K562 (cell line): ENCODE measurements around the gene MACF1. TPM values are rescaled to one million over a fixed set of nuclear protein-coding genes. Genes with fewer than 3 reads are reported as not detected.
A peak's percentile ranks its signal among the peaks of the same experiment; 100 is the strongest.
"Not testable (repeated sequence)": the region's sequence is repeated elsewhere in the genome, so short reads cannot be mapped to it uniquely, and the experiment has no call there.

Experiments
- ATAC-seq: fragments of 200-7000 bp; cut with Tn5 transposase; 3 replicates; pipeline ENCODE4 v1.9.1; 2020; ENCODE audit warnings: moderate library complexity
- BruUV-seq: library from RNA; stranded (reverse); fragments of 400-500 nt; replicated peaks from 2 replicates; lab custom pipeline; 2021; lab: Mats Ljungman, UMichigan
- CTCF ChIA-PET: fragments of 300-600 bp; formaldehyde crosslinking; extraction: SDS; loops from one replicate; lab custom pipeline; 2021; ENCODE audit warnings: low intra/inter-chr PET ratio; lab: Yijun Ruan, JAX
- POLR2A ChIA-PET: fragments of 300-600, 350-650 bp; sonication (Branson Sonifier 250); formaldehyde crosslinking; extraction: SDS; loops from one replicate; lab custom pipeline; 2021; ENCODE audit warnings: antibody characterized with exemption, inconsistent platforms; lab: Yijun Ruan, JAX
- DNase-seq, 4 experiments: peaks; one replicate each; pipeline versions ENCODE4 v3.0.0 to v3.0.0-alpha.2; 2011 to 2018; ENCODE audit warnings: low spot score in 3 of 4, mixed read lengths in 3 of 4; ENCODE audit errors: extremely low read depth in 1 of 4
- FAIRE-seq: peaks from 2 replicates; lab custom pipeline; 2011; peaks lifted over from hg19 to GRCh38; lab: Jason Lieb, UNC
- H2AFZ ChIP-seq: 2 replicates; pipeline ENCODE4 v1.6.0; 2011; ENCODE audit warnings: low read depth, low read length, control low read depth, inconsistent platforms
- H3K27ac ChIP-seq: fragments of 200-600 bp; 3 replicates; pipeline ENCODE4 v1.8.0; 2011; ENCODE audit warnings: low read depth, mild to moderate bottlenecking, control low read depth, inconsistent platforms, low read length, moderate library complexity, mixed read lengths; ENCODE audit errors: extremely low read depth
- H3K27me3 ChIP-seq, 2 experiments: fragments of 300-600 bp in 1 of 2; 2 replicates in 1 of 2; 3 replicates in 1 of 2; pipeline versions ENCODE4 v1.6.0 to v1.8.0; 2011; ENCODE audit warnings: inconsistent platforms in 2 of 2, low read length in 2 of 2, mild to moderate bottlenecking in 1 of 2, mixed read lengths in 1 of 2, moderate library complexity in 1 of 2; ENCODE audit not compliant: control insufficient read depth in 2 of 2, insufficient read depth in 2 of 2
- H3K36me3 ChIP-seq: fragments of 300-600 bp; 3 replicates; pipeline ENCODE4 v1.8.0; 2011; ENCODE audit warnings: mild to moderate bottlenecking, low read length, inconsistent platforms; ENCODE audit not compliant: control insufficient read depth, insufficient read depth
- H3K4me1 ChIP-seq, 2 experiments: fragments of 200-600 bp in 1 of 2; replicated peaks in 1 of 2; 2 replicates in 1 of 2; 3 replicates in 1 of 2; pipeline versions ENCODE4 v1.5.1 to v1.8.0; 2011; ENCODE audit warnings: inconsistent platforms in 2 of 2, low read length in 2 of 2, mild to moderate bottlenecking in 1 of 2, mixed read lengths in 1 of 2, moderate library complexity in 1 of 2; ENCODE audit not compliant: control insufficient read depth in 2 of 2, insufficient read depth in 2 of 2
- H3K4me2 ChIP-seq: 2 replicates; pipeline ENCODE4 v1.6.1; 2011; ENCODE audit warnings: low read length, control low read depth, inconsistent platforms, mixed read lengths; ENCODE audit not compliant: insufficient read depth
- H3K4me3 ChIP-seq: fragments of 200-600 bp; sonication (generic), shearing (Covaris generic); 2 replicates; pipeline ENCODE4 v1.5.1; 2016; ENCODE audit warnings: control low read depth, inconsistent platforms
- H3K79me2 ChIP-seq: fragments of 200-600 bp; 3 replicates; pipeline ENCODE4 v1.8.0; 2011; ENCODE audit warnings: low read length, inconsistent platforms; ENCODE audit not compliant: control insufficient read depth, insufficient read depth
- H3K9ac ChIP-seq, 2 experiments: 2 replicates each; pipeline versions ENCODE4 v1.6.0 to v1.6.1; 2011; ENCODE audit warnings: low read depth in 2 of 2, low read length in 2 of 2, control low read depth in 1 of 2, inconsistent platforms in 1 of 2, mild to moderate bottlenecking in 1 of 2, mixed read lengths in 1 of 2; ENCODE audit not compliant: insufficient read depth in 1 of 2
- H3K9me1 ChIP-seq: one replicate; pipeline ENCODE4 v1.6.0; 2011; ENCODE audit warnings: inconsistent platforms, mild to moderate bottlenecking, low read length, moderate library complexity; ENCODE audit not compliant: control insufficient read depth, insufficient read depth
- H3K9me3 ChIP-seq: replicated peaks from 2 replicates; pipeline ENCODE4 v1.5.1; 2011; ENCODE audit warnings: low read depth, low read length, inconsistent platforms; ENCODE audit not compliant: control insufficient read depth, insufficient read depth
- H4K20me1 ChIP-seq: replicated peaks from 2 replicates; pipeline ENCODE4 v1.6.1; 2011; ENCODE audit warnings: low read length, inconsistent platforms, mixed read lengths; ENCODE audit not compliant: control insufficient read depth, insufficient read depth
- ARNT ChIP-seq, 2 experiments: fragments of 450-650 bp; IDR thresholded peaks; 2 replicates each; pipeline ENCODE4 v1.6.1; 2016; ENCODE audit warnings: mild to moderate bottlenecking in 1 of 2
- CHD2 ChIP-seq: IDR thresholded peaks from 2 replicates; pipeline ENCODE4 v1.6.1; 2011; ENCODE audit warnings: low read depth, low read length
- CREB3L1 ChIP-seq: fragments of 450-650 bp; IDR thresholded peaks from 2 replicates; pipeline ENCODE4 v1.6.1; 2014; ENCODE audit warnings: low read depth, mild to moderate bottlenecking, moderate library complexity, borderline replicate concordance
- ELF1 ChIP-seq: fragments of 200-800 bp; sonication (Bioruptor generic); IDR thresholded peaks from 2 replicates; pipeline ENCODE4 v1.6.1; 2016; ENCODE audit warnings: missing genetic modification characterization, missing compliant biosample characterization
- ELK3 ChIP-seq: fragments of 450-650 bp; formaldehyde crosslinking; IDR thresholded peaks from 2 replicates; pipeline ENCODE4 v1.4.0; 2020; ENCODE audit warnings: mild to moderate bottlenecking
- GATAD2B ChIP-seq: fragments of 450-650 bp; IDR thresholded peaks from 2 replicates; pipeline ENCODE4 v1.6.1; 2017; ENCODE audit warnings: mild to moderate bottlenecking, borderline replicate concordance
- HDAC2 ChIP-seq: fragments of 450-650 bp; IDR thresholded peaks from 2 replicates; pipeline ENCODE4 v1.6.1; 2016; ENCODE audit warnings: mild to moderate bottlenecking
- MTF1 ChIP-seq: fragments of 250-450 bp; sonication (Bioruptor Pico); IDR thresholded peaks from 2 replicates; pipeline ENCODE4 v1.9.0; 2021; ENCODE audit warnings: moderate library complexity, mild to moderate bottlenecking, inconsistent platforms, borderline replicate concordance
- NR0B1 ChIP-seq: fragments of 450-650 bp; IDR thresholded peaks from one replicate; pipeline ENCODE4 v1.6.1; 2018; ENCODE audit warnings: mild to moderate bottlenecking, moderate library complexity; ENCODE audit not compliant: partially characterized antibody
- NRF1 ChIP-seq, 2 experiments: fragments of 450-650 bp; IDR thresholded peaks in 1 of 2; conservative IDR thresholded peaks in 1 of 2; 2 replicates each; pipeline ENCODE4 v1.6.1; 2014; ENCODE audit warnings: mild to moderate bottlenecking in 2 of 2
- PCBP1 ChIP-seq: fragments of 200-400 bp; formaldehyde crosslinking; IDR thresholded peaks from 2 replicates; pipeline ENCODE4 v1.6.1; 2018; ENCODE audit warnings: mild to moderate bottlenecking, low read depth, low read length; ENCODE audit not compliant: poor library complexity, severe bottlenecking
- SMAD4 ChIP-seq: fragments of 250-450 bp; sonication (Bioruptor Pico); conservative IDR thresholded peaks from 2 replicates; pipeline ENCODE4 v1.8.0; 2021; ENCODE audit warnings: inconsistent platforms, mild to moderate bottlenecking, moderate library complexity
- WHSC1 ChIP-seq: IDR thresholded peaks from one replicate; pipeline ENCODE4 v1.6.1; 2012; ENCODE audit warnings: low read length, control low read depth, inconsistent platforms
- WGBS: fragments of 100-300 bp; shearing (Covaris generic); methylation state at CpG from one replicate; pipeline ENCODE4 v1.1.6; 2016; ENCODE audit warnings: low coverage, mixed read lengths; ENCODE audit not compliant: insufficient coverage; ENCODE audit errors: missing lambda C conversion rate; 5-methylcytosine and 5-hydroxymethylcytosine counted together
- in situ Hi-C: fragments of 300-500 bp; cut with MboI; formaldehyde crosslinking; loops from 4 replicates; pipeline ENCODE4 v1.15.0; 2018; ENCODE audit warnings: inconsistent platforms, mixed read lengths
- intact Hi-C: fragments of 100-400 bp; cut with micrococcal nuclease; formaldehyde crosslinking; loops from 2 replicates; pipeline ENCODE4 v1.14.2; 2022
- polyA plus RNA-seq, 8 experiments: library from polyadenylated mRNA; depleted of rRNA in 4 of 8; stranded (reverse) in 5 of 8; unstranded in 3 of 8; fragments of >200 nt; fragmentation: Nextera tagmentation in 2 of 8; fragmentation: Illumina TruSeq in 1 of 8; extraction: Ambion mirVana in 2 of 8; extraction: Trizol in 1 of 8; gene quantifications; 2 replicates each; pipeline versions ENCODE4 v1.2.1 to v1.2.3, GENCODE V29; 2011 to 2014; ENCODE audit warnings: inconsistent platforms in 1 of 8, missing spikeins in 1 of 8
- total RNA-seq, 7 experiments: library from RNA; depleted of rRNA in 6 of 7; stranded (reverse); fragments of >200 nt in 6 of 7; fragmentation: Illumina TruSeq in 2 of 7; extraction: Trizol in 2 of 7; gene quantifications; 2 replicates each; pipeline versions ENCODE4 v1.2.1 to v1.2.3, GENCODE V29; 2011 to 2021; ENCODE audit warnings: low replicate concordance in 1 of 7

The MACF1 gene
- total and polyA plus RNA-seq, 9 of the 15 experiments (the other 6 are each of a cell fraction or from before 2014, with no cell fraction given) = 13.2 to 232 (median 112) TPM

- TF ChIP-seq ELF1 (tag) (no peak), PCBP1 (peak; percentile 37), CREB3L1 (0 out of 2 replicates have a peak, but pooled peaks have one; percentile 17), NR0B1 (no peak), ARNT (IDR thresholded peaks at IDR 0.05) (no peak), WHSC1 (no peak), GATAD2B (peak; percentile 61; the same call in 1 of the 2 replicates), ELK3 (CRISPR knock-in tag) (no peak), HDAC2 (no peak), MTF1 (no peak), SMAD4 (0 out of 2 replicates have a peak, but pooled peaks have one; percentile 37), CHD2 (peak; percentile 67), NRF1 (conservative IDR thresholded peaks at IDR 0.05 in 1 of 2, IDR thresholded peaks at IDR 0.05 in 1 of 2) (peak; percentile 79 to 81)
Measured at GRCh38 chr1:39491146-39491921, 286.8 kb downstream of the MACF1 start, which contains the start of gene BMP8A (continued).

GRCh38 chr1:39492118-39493042 is 287.9 kb downstream of the MACF1 start:
- ATAC-seq, H3K4me3 ChIP-seq, H3K36me3 ChIP-seq, H3K9ac ChIP-seq, H3K4me2 ChIP-seq, in situ Hi-C loops, intact Hi-C loops, H3K9me1 ChIP-seq, FAIRE-seq, H4K20me1 ChIP-seq, H3K79me2 ChIP-seq, H3K27ac ChIP-seq, H2AFZ ChIP-seq, H3K9me3 ChIP-seq, CTCF ChIA-PET, BruUV-seq: not testable (repeated sequence)
- 59% methylated on average over 47 of the region's 67 CpGs for WGBS
- POLR2A ChIA-PET = interaction anchor here (0.6 to 1.0 kb wide), 4 partner anchors 12 to 83 kb away, joined by 3 to 5 read pairs (median 4); no protein-coding TSS in a partner anchor
- peak in 1 of 4 experiments; percentile 17 for DNase-seq
- Histone ChIP-seq H3K4me1 (peaks cover 0 to 24% of the 10 kb centered on the region in 2 experiments; a peak in 2 of 5 replicates), H3K27me3 (peaks cover 4 to 24% of the 10 kb centered on the region in 2 experiments)
